Neural crest cell (in vitro differentiated cells): ENCODE results near the gene PPP1R9A. TPM values are rescaled to one million over a fixed set of nuclear protein-coding genes. Genes with fewer than 3 reads are reported as not detected.

Experiments
- DNase-seq: peaks from one replicate; pipeline ENCODE4 v3.0.0; 2021; ENCODE audit warnings: low read depth, mixed read lengths, low spot score
- H3K27ac Mint-ChIP-seq: one replicate; pipeline ENCODE4 v1.8.0; 2021; ENCODE audit warnings: mild to moderate bottlenecking, mixed read lengths; ENCODE audit not compliant: unreplicated experiment
- H3K27me3 Mint-ChIP-seq: 2 replicates; pipeline ENCODE4 v1.8.0; 2021; ENCODE audit warnings: low read depth, mild to moderate bottlenecking, mixed read lengths
- H3K36me3 Mint-ChIP-seq: 2 replicates; pipeline ENCODE4 v1.8.0; 2021; ENCODE audit warnings: low read depth, mild to moderate bottlenecking, mixed read lengths
- H3K4me1 Mint-ChIP-seq: 2 replicates; pipeline ENCODE4 v1.8.0; 2021; ENCODE audit warnings: mixed read lengths
- H3K4me3 Mint-ChIP-seq: one replicate; pipeline ENCODE4 v1.8.0; 2021; ENCODE audit warnings: mild to moderate bottlenecking, mixed read lengths
- H3K9me3 Mint-ChIP-seq: 2 replicates; pipeline ENCODE4 v1.8.0; 2021; ENCODE audit warnings: mixed read lengths
- CTCF ChIP-seq: fragments of 200-600 bp; sonication (generic); conservative IDR thresholded peaks from 2 replicates; pipeline ENCODE4 v1.5.0; 2021; ENCODE audit warnings: antibody characterized with exemption, mild to moderate bottlenecking
- total RNA-seq: library from RNA; stranded (reverse); gene quantifications from 2 replicates; pipeline ENCODE4 v1.2.1, GENCODE V29; 2021

The PPP1R9A gene
- total RNA-seq, 1 donor from 2014 or later, result 21.2 TPM

GRCh38 chr7:95261895-95262415 lies 354.6 kb downstream of the PPP1R9A start:
- no peaks in the 10 kb centered on the region for H3K27me3 Mint-ChIP-seq
- DNase-seq, result no peak
- TF ChIP-seq CTCF, result no peak
- H3K36me3 Mint-ChIP-seq, result peaks cover 2% of the 10 kb centered on the region
- no peak overlapping the region for H3K4me3 Mint-ChIP-seq
- H3K27ac Mint-ChIP-seq, result no peak overlapping the region
- peaks cover 3% of the 10 kb centered on the region for H3K9me3 Mint-ChIP-seq
- H3K4me1 Mint-ChIP-seq, result no peaks in the 10 kb centered on the region

- Mint-ChIP-seq H3K27ac (no peak overlapping the region), H3K36me3 (peaks cover 2% of the 10 kb centered on the region), H3K4me1 (no peaks in the 10 kb centered on the region), H3K4me3 (no peak overlapping the region), H3K9me3 (peaks cover 3% of the 10 kb centered on the region), H3K27me3 (no peaks in the 10 kb centered on the region)
- DNase-seq, result no peak
- TF ChIP-seq CTCF, result no peak
Observed at GRCh38 chr7:95262875-95263274, 355.5 kb downstream of the PPP1R9A start.

- Mint-ChIP-seq H3K4me1 (no peaks in the 10 kb centered on the region), H3K27me3 (no peaks in the 10 kb centered on the region), H3K4me3 (no peak overlapping the region), H3K36me3 (peaks cover 4% of the 10 kb centered on the region), H3K27ac (no peak overlapping the region), H3K9me3 (peaks cover under 1% of the 10 kb centered on the region)
- TF ChIP-seq CTCF, result no peak
- DNase-seq, result no peak
Observed at GRCh38 chr7:95263785-95264362, 356.5 kb downstream of the PPP1R9A start.

GRCh38 chr7:95264363-95264891 lies 357.0 kb downstream of the PPP1R9A start:
- Mint-ChIP-seq H3K4me1 (no peaks in the 10 kb centered on the region), H3K27ac (no peak overlapping the region), H3K4me3 (no peak overlapping the region), H3K36me3 (peaks cover 3% of the 10 kb centered on the region), H3K27me3 (no peaks in the 10 kb centered on the region), H3K9me3 (no peaks in the 10 kb centered on the region)
- TF ChIP-seq CTCF, result no peak
- DNase-seq, result no peak

- no peak for DNase-seq
- TF ChIP-seq CTCF, result no peak
- Mint-ChIP-seq H3K27ac (no peak overlapping the region), H3K9me3 (no peaks in the 10 kb centered on the region), H3K27me3 (no peaks in the 10 kb centered on the region), H3K4me1 (no peaks in the 10 kb centered on the region), H3K4me3 (no peak overlapping the region), H3K36me3 (peaks cover 3% of the 10 kb centered on the region)
Observed at GRCh38 chr7:95265634-95266033, 358.2 kb downstream of the PPP1R9A start.
